Spleen (tissue), 7 donors: ENCODE results near the gene PLK5.

ENCODE experiments used
- CTCF ChIP-seq, 11 experiments: fragments of 200-600 bp in 7 of 11; fragments of 450-650 bp in 4 of 11; sonication (generic) in 4 of 11; IDR thresholded peaks in 8 of 11; conservative IDR thresholded peaks in 3 of 11; 1 replicate in 7 of 11; 2 replicates in 4 of 11; pipeline versions ENCODE4 v1.4.0 to v1.8.0; 2016 to 2021; ENCODE audit warnings: antibody characterized with exemption in 11 of 11, inconsistent platforms in 4 of 11, mild to moderate bottlenecking in 1 of 11
- POLR2A ChIP-seq, 3 donors: fragments of 450-650 bp; IDR thresholded peaks; one replicate each; pipeline ENCODE4 v1.5.1; 2017; ENCODE audit warnings: antibody characterized with exemption in 3 of 3, mild to moderate bottlenecking in 1 of 3
- POLR2AphosphoS5 ChIP-seq, 3 donors: sonication (generic); formaldehyde crosslinking; IDR thresholded peaks; one replicate each; pipeline ENCODE4 v1.5.1; 2017; ENCODE audit warnings: antibody characterized with exemption in 3 of 3
- donor health status: DM: no; HTN: no; CAD: no; lungs with moderate emphysema.
- donor health status: DM: no; HTN: no; CAD: no.
- donor health status: DM: no; HTN: no; CAD: no.

GRCh38 chr19:1553415-1553814, 29.5 kb downstream of the PLK5 start:
- TF ChIP-seq CTCF (IDR thresholded peaks at IDR 0.05 in 8 of 11, conservative IDR thresholded peaks at IDR 0.05 in 3 of 11) = no peak
- no peak for TF ChIP-seq POLR2A (IDR thresholded peaks at IDR 0.05)
- no peak for TF ChIP-seq POLR2AphosphoS5 (IDR thresholded peaks at IDR 0.05)
